ENCODE data around the gene SERPINA3.

- TF ChIP-seq EZH2 (IDR thresholded peaks at IDR 0.05; ENCODE audit: low read depth) = no peak
- no peak for TF ChIP-seq CTCF (conservative IDR thresholded peaks at IDR 0.05)
Measured at GRCh38 chr14:94596361-94596760, 15.8 kb upstream of the SERPINA3 start.
